K562 (cell line): ENCODE data around the gene DCDC2. TPM values are rescaled to one million over a fixed set of nuclear protein-coding genes. Genes with fewer than 3 reads are reported as not detected.

Experiments used
- CC2D1A ChIP-seq: fragments of 450-650 bp; IDR thresholded peaks from 2 replicates; pipeline ENCODE4 v1.6.1; 2017; ENCODE audit warnings: mild to moderate bottlenecking
- CHD4 ChIP-seq: fragments of 200-600 bp; sonication (generic); IDR thresholded peaks from 3 replicates; pipeline ENCODE4 v1.6.1; 2012; ENCODE audit warnings: low read depth, mild to moderate bottlenecking, mixed read lengths, low read length, inconsistent platforms; ENCODE audit not compliant: insufficient read depth, insufficient replicate concordance, poor library complexity, severe bottlenecking
- COPS2 ChIP-seq: fragments of 450-650 bp; conservative IDR thresholded peaks from 2 replicates; pipeline ENCODE4 v1.6.1; 2016; ENCODE audit warnings: mild to moderate bottlenecking, moderate library complexity
- ETS2 ChIP-seq: IDR thresholded peaks from 2 replicates; pipeline ENCODE4 v1.6.1; 2016; ENCODE audit warnings: borderline replicate concordance, missing genetic modification characterization, mild to moderate bottlenecking, moderate library complexity, missing compliant biosample characterization; ENCODE audit not compliant: poor library complexity, severe bottlenecking
- HNRNPK ChIP-seq: fragments of 200-400 bp; formaldehyde crosslinking; IDR thresholded peaks from one replicate; pipeline ENCODE4 v1.6.1; 2018; ENCODE audit warnings: mild to moderate bottlenecking, low read depth, low read length; ENCODE audit not compliant: poor library complexity, severe bottlenecking
- SRSF1 ChIP-seq: fragments of 200-400 bp; formaldehyde crosslinking; IDR thresholded peaks from 2 replicates; pipeline ENCODE4 v1.6.1; 2017; ENCODE audit warnings: mild to moderate bottlenecking, low read depth, low read length, moderate library complexity
- TAF15 ChIP-seq: fragments of 200-400 bp; formaldehyde crosslinking; IDR thresholded peaks from 2 replicates; pipeline ENCODE4 v1.6.1; 2017; ENCODE audit warnings: mild to moderate bottlenecking, low read depth, low read length, moderate library complexity
- ZNF212 ChIP-seq: fragments of 450-650 bp; formaldehyde crosslinking; IDR thresholded peaks from 2 replicates; pipeline ENCODE4 v1.4.0; 2020; ENCODE audit warnings: mild to moderate bottlenecking
- ZNF77 ChIP-seq: fragments of 250-450 bp; sonication (Bioruptor Pico); IDR thresholded peaks from 2 replicates; pipeline ENCODE4 v1.5.0; 2020
- polyA plus RNA-seq, 8 experiments: library from polyadenylated mRNA; depleted of rRNA in 4 of 8; stranded (reverse) in 5 of 8; unstranded in 3 of 8; fragments of >200 nt; fragmentation: Nextera tagmentation in 2 of 8; fragmentation: Illumina TruSeq in 1 of 8; extraction: Ambion mirVana in 2 of 8; extraction: Trizol in 1 of 8; gene quantifications; 2 replicates each; pipeline versions ENCODE4 v1.2.1 to v1.2.3, GENCODE V29; 2011 to 2014; ENCODE audit warnings: inconsistent platforms in 1 of 8, missing spikeins in 1 of 8
- small RNA-seq: library from RNA; depleted of rRNA; stranded (forward); fragments of <200 nt; gene quantifications from one replicate; pipeline ENCODE3, GENCODE V24; 2014
- total RNA-seq, 7 experiments: library from RNA; depleted of rRNA in 6 of 7; stranded (reverse); fragments of >200 nt in 6 of 7; fragmentation: Illumina TruSeq in 2 of 7; extraction: Trizol in 2 of 7; gene quantifications; 2 replicates each; pipeline versions ENCODE4 v1.2.1 to v1.2.3, GENCODE V29; 2011 to 2021; ENCODE audit warnings: low replicate concordance in 1 of 7
- TF ChIP-seq, protein P1 (sequence below): sonication (generic); formaldehyde crosslinking; IDR thresholded peaks from 2 replicates; pipeline ENCODE4 v1.9.0; 2022; ENCODE audit warnings: mild to moderate bottlenecking, missing genetic modification reagents
- TF ChIP-seq, protein P2 (sequence below): sonication (generic); formaldehyde crosslinking; IDR thresholded peaks from 2 replicates; pipeline ENCODE4 v1.8.1; 2023; ENCODE audit warnings: missing genetic modification reagents, mild to moderate bottlenecking, borderline replicate concordance

Gene DCDC2
- total and polyA plus RNA-seq, 9 of the 15 experiments (the other 6 are each of a cell fraction or from before 2014, with no cell fraction given): 0.04 TPM; not detected in 8

- TF ChIP-seq, protein P1, sequence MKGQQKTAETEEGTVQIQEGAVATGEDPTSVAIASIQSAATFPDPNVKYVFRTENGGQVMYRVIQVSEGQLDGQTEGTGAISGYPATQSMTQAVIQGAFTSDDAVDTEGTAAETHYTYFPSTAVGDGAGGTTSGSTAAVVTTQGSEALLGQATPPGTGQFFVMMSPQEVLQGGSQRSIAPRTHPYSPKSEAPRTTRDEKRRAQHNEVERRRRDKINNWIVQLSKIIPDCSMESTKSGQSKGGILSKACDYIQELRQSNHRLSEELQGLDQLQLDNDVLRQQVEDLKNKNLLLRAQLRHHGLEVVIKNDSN (CRISPR knock-in tag): no peak
- no peak for TF ChIP-seq CHD4
- no peak for TF ChIP-seq ZNF212 (CRISPR knock-in tag)
- TF ChIP-seq ZNF77 (CRISPR knock-in tag): no peak
- TF ChIP-seq HNRNPK: no peak
- TF ChIP-seq, protein P2, sequence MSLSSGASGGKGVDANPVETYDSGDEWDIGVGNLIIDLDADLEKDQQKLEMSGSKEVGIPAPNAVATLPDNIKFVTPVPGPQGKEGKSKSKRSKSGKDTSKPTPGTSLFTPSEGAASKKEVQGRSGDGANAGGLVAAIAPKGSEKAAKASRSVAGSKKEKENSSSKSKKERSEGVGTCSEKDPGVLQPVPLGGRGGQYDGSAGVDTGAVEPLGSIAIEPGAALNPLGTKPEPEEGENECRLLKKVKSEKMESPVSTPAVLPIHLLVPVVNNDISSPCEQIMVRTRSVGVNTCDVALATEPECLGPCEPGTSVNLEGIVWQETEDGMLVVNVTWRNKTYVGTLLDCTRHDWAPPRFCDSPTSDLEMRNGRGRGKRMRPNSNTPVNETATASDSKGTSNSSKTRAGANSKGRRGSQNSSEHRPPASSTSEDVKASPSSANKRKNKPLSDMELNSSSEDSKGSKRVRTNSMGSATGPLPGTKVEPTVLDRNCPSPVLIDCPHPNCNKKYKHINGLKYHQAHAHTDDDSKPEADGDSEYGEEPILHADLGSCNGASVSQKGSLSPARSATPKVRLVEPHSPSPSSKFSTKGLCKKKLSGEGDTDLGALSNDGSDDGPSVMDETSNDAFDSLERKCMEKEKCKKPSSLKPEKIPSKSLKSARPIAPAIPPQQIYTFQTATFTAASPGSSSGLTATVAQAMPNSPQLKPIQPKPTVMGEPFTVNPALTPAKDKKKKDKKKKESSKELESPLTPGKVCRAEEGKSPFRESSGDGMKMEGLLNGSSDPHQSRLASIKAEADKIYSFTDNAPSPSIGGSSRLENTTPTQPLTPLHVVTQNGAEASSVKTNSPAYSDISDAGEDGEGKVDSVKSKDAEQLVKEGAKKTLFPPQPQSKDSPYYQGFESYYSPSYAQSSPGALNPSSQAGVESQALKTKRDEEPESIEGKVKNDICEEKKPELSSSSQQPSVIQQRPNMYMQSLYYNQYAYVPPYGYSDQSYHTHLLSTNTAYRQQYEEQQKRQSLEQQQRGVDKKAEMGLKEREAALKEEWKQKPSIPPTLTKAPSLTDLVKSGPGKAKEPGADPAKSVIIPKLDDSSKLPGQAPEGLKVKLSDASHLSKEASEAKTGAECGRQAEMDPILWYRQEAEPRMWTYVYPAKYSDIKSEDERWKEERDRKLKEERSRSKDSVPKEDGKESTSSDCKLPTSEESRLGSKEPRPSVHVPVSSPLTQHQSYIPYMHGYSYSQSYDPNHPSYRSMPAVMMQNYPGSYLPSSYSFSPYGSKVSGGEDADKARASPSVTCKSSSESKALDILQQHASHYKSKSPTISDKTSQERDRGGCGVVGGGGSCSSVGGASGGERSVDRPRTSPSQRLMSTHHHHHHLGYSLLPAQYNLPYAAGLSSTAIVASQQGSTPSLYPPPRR (CRISPR knock-in tag): no peak
- no peak for TF ChIP-seq CC2D1A
- TF ChIP-seq COPS2: no peak
- no peak for TF ChIP-seq ETS2 (tag)
- no peak for TF ChIP-seq TAF15
- TF ChIP-seq SRSF1: no peak
Measured at GRCh38 chr6:24122139-24122538, 235.7 kb downstream of the DCDC2 start (continued).

Small RNA genes within 50 kb of the gene (small RNA-seq; reads per million reads assigned to genes)
- gene RF00218 (0.22 reads per million), gene RNU6-391P (not detected)

Other genes with a start within 250 kb of the DCDC2 start
- not detected in 2 replicates for gene NRSN1, start 231.8 kb downstream of the DCDC2 start, total RNA-seq (2014; rRNA removed)
- not detected in 2 replicates for gene NRSN1, start 231.8 kb downstream of the DCDC2 start, total RNA-seq (2014; rRNA removed; fragmentation: Illumina TruSeq; extraction: Trizol)
- not detected in 2 replicates for gene NRSN1, start 231.8 kb downstream of the DCDC2 start, total RNA-seq (2015; rRNA removed; fragmentation: Illumina TruSeq; extraction: Trizol)
- gene NRSN1, start 231.8 kb downstream of the DCDC2 start, total RNA-seq (2021): not detected in 2 replicates
- not detected in 2 replicates for gene NRSN1, start 231.8 kb downstream of the DCDC2 start, polyA plus RNA-seq (2011; rRNA removed)
- not detected in 2 replicates for gene NRSN1, start 231.8 kb downstream of the DCDC2 start, polyA plus RNA-seq (2014; fragmentation: Illumina TruSeq; extraction: Trizol)
- gene NRSN1, start 231.8 kb downstream of the DCDC2 start, polyA plus RNA-seq (2014; fragmentation: Nextera tagmentation; extraction: Ambion mirVana): not detected
- gene NRSN1, start 231.8 kb downstream of the DCDC2 start, polyA plus RNA-seq (2014; rRNA removed): not detected in 2 replicates
- 34.4 and 34.8 TPM in 2 replicates for gene MRS2, start 44.9 kb upstream of the DCDC2 start, total RNA-seq (2014; rRNA removed)
- 54.7 and 57.8 TPM in 2 replicates for gene MRS2, start 44.9 kb upstream of the DCDC2 start, total RNA-seq (2014; rRNA removed; fragmentation: Illumina TruSeq; extraction: Trizol)
- gene MRS2, start 44.9 kb upstream of the DCDC2 start, total RNA-seq (2015; rRNA removed; fragmentation: Illumina TruSeq; extraction: Trizol): 45.8 and 48.1 TPM in 2 replicates
- gene MRS2, start 44.9 kb upstream of the DCDC2 start, total RNA-seq (2021): 55.0 and 57.5 TPM in 2 replicates
- 44.8 and 57.9 TPM in 2 replicates for gene MRS2, start 44.9 kb upstream of the DCDC2 start, polyA plus RNA-seq (2011; rRNA removed)
- gene MRS2, start 44.9 kb upstream of the DCDC2 start, polyA plus RNA-seq (2014; fragmentation: Illumina TruSeq; extraction: Trizol): 43.0 and 47.0 TPM in 2 replicates
- 10 to 100 TPM; 14.6 to 23.6 TPM for gene MRS2, start 44.9 kb upstream of the DCDC2 start, polyA plus RNA-seq (2014; fragmentation: Nextera tagmentation; extraction: Ambion mirVana)
- 49.0 and 50.0 TPM in 2 replicates for gene MRS2, start 44.9 kb upstream of the DCDC2 start, polyA plus RNA-seq (2014; rRNA removed)
- 1.0 and 1.5 TPM in 2 replicates for gene GPLD1, start 131.5 kb upstream of the DCDC2 start, total RNA-seq (2014; rRNA removed)
- 0.76 and 0.89 TPM in 2 replicates for gene GPLD1, start 131.5 kb upstream of the DCDC2 start, total RNA-seq (2014; rRNA removed; fragmentation: Illumina TruSeq; extraction: Trizol)
- 1.0 and 1.3 TPM in 2 replicates for gene GPLD1, start 131.5 kb upstream of the DCDC2 start, total RNA-seq (2015; rRNA removed; fragmentation: Illumina TruSeq; extraction: Trizol)
- 0.96 and 1.2 TPM in 2 replicates for gene GPLD1, start 131.5 kb upstream of the DCDC2 start, total RNA-seq (2021)
- gene GPLD1, start 131.5 kb upstream of the DCDC2 start, polyA plus RNA-seq (2011; rRNA removed): 0.30 and 0.86 TPM in 2 replicates
- 0.46 and 0.82 TPM in 2 replicates for gene GPLD1, start 131.5 kb upstream of the DCDC2 start, polyA plus RNA-seq (2014; fragmentation: Illumina TruSeq; extraction: Trizol)
- under 1 TPM; 0.11 to 0.13 TPM for gene GPLD1, start 131.5 kb upstream of the DCDC2 start, polyA plus RNA-seq (2014; fragmentation: Nextera tagmentation; extraction: Ambion mirVana)
- gene GPLD1, start 131.5 kb upstream of the DCDC2 start, polyA plus RNA-seq (2014; rRNA removed): 0.26 and 0.57 TPM in 2 replicates
- gene ALDH5A1, start 136.9 kb upstream of the DCDC2 start, total RNA-seq (2014; rRNA removed): 8.6 and 12.0 TPM in 2 replicates
- 8.9 and 9.9 TPM in 2 replicates for gene ALDH5A1, start 136.9 kb upstream of the DCDC2 start, total RNA-seq (2014; rRNA removed; fragmentation: Illumina TruSeq; extraction: Trizol)
- 11.4 and 11.9 TPM in 2 replicates for gene ALDH5A1, start 136.9 kb upstream of the DCDC2 start, total RNA-seq (2015; rRNA removed; fragmentation: Illumina TruSeq; extraction: Trizol)
- 19.7 and 20.5 TPM in 2 replicates for gene ALDH5A1, start 136.9 kb upstream of the DCDC2 start, total RNA-seq (2021)
- 5.2 and 9.5 TPM in 2 replicates for gene ALDH5A1, start 136.9 kb upstream of the DCDC2 start, polyA plus RNA-seq (2011; rRNA removed)
- gene ALDH5A1, start 136.9 kb upstream of the DCDC2 start, polyA plus RNA-seq (2014; fragmentation: Illumina TruSeq; extraction: Trizol): 14.4 and 16.1 TPM in 2 replicates
- 1 to 10 TPM; 2.2 to 3.4 TPM for gene ALDH5A1, start 136.9 kb upstream of the DCDC2 start, polyA plus RNA-seq (2014; fragmentation: Nextera tagmentation; extraction: Ambion mirVana)
- 12.7 and 12.8 TPM in 2 replicates for gene ALDH5A1, start 136.9 kb upstream of the DCDC2 start, polyA plus RNA-seq (2014; rRNA removed)